ENCODE measurements around the gene PCMTD2.
A peak's percentile ranks its signal among the peaks of the same experiment; 100 is the strongest.
"Not testable (repeated sequence)": the region's sequence is repeated elsewhere in the genome, so short reads cannot be mapped to it uniquely, and the experiment has no call there.

The PCMTD2 gene

DNA sequence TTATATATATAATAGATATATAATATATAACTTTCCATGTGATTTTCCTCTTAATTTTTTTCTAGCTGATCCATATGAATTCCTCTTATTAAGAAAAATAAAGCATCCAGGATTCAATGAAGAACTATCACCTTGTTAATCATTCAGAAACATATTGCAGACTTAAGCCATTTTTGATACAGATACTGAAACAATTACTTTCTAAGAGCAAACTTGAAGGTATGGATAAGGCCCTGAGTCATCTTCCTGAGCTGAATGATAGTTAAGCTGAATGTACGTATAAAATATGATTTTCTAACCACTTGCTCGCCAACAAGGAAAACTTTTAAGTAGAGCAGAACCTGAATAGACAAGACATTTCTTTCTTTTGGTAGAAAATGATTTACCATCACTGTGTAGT, 47.5 kb downstream of the PCMTD2 start:
- DNase-seq = not testable (repeated sequence)

- DNase-seq = not testable (repeated sequence)
Measured at GRCh38 chr20:64313761-64314160, 58.2 kb downstream of the PCMTD2 start.

DNA sequence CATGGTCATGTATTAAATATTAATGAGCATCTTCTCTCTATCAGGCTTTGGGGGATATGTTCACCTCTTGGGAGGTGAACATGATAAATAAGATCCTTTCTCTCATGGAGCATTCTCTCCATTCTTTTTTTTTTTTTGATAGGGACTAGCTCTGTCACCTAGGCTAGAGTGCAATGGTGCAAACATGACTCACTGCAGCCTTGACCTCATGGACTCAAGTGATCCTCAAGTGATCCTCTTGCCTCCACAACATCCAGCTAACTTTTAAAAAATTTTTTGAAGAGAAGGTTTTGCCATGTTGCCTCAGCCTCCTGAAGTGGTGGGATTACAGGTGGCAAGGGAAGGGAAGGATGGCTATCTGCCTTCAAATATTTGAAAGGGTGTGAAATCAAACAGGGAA, 59.8 kb downstream of the PCMTD2 start:
- DNase-seq = not testable (repeated sequence)

DNA sequence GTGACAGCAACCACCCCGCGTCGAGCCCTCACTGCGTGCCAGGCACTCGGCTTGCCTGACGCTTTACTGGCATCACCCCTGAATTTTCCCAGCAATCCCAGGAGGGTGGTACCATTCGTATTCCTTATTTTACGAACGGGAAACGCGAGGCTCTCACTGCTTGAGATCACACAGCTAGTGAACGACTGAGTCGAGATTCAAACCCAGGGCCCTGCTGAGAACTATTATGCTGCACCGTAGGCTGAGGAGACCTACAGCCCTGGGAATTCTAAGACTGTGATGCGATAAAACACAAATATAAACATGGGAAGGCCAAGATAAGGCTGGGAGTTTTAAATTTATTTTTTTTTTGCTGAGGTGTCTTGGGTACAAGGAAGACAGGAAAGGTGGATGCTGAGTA, 60.3 kb downstream of the PCMTD2 start:
- DNase-seq = not testable (repeated sequence)

- DNase-seq = peak; percentile 72
Measured at GRCh38 chr20:64316415-64317083, 61.0 kb downstream of the PCMTD2 start.

DNA sequence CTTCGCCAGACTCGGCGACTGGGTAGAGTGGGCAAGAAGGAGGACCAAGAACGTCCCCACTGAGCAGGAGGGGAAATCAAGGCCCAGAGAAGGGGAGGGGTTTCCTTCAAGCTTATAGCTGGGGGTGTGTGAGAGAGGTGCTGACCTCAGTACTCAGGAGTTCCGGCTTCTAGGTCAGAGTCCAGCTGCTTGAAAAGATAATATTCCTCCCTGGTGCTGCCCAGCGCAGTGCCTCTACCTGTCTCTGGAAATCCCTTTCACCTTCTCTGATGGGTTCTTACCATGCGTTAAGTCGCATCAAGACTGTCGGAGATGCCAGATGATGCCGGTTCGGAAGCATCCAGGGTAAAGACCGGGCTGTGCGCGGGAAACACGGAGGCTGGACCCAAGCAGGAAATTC, 61.8 kb downstream of the PCMTD2 start:
- not testable (repeated sequence) for DNase-seq

DNA sequence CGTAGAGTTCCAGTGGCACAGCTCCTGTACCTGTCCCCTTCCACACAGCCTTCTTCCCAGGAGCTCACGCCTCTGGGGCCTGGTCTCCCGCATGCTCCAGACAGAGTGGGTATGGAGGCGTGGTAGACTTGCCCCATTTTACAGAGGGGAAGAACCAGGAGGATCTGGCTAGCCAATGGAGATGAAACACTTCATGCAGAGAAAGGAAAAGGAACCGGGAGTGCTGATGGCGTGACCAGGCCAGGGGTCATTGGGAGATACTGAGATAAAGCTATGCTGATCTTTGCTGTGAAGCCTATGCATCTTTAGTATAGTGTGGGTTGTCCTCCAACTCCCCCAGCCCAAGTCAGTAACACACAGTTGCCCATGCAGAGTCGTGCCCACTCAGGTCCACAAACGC, 62.5 kb downstream of the PCMTD2 start:
- not testable (repeated sequence) for DNase-seq

DNA sequence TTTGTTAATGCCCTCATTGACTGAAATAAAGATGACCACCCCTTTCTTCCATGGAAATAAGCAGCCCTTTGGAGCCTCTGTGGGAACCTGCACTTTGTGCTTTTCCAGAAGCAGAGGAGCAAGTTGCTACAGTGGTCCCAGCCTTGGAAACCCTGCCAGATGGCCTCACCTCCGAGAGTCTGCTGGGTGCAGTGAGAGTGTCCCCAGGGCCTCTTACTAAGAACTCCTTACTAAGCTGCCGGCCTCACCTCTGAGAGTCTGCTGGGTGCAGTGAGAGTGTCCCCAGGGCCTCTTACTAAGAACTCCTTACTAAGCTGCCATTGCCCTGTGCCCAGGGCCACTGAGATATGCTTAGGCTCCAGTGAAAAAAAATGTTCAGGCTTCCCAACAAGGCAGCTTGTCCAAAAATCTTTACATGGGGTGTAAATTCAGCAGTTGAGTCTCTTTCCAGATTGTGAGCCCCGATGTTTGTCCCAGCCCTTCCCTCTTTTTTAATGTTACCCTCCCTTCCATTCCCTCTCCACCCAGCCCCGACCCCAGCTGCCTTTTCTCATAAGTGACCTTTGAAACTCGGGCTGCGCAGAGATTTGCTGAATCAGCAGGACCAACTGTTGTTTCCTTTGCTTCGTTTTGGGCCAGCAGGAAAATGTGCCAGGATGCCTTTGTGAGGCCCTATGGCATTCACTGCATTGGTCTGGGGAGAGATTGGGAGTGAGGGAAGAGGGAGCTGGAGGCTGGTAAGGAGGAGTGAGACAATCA, 66.7 kb downstream of the PCMTD2 start:
- DNase-seq = not testable (repeated sequence)
